Caco-2 (cell line): ENCODE measurements around the gene KRTAP10-4. TPM values are rescaled to one million over a fixed set of nuclear protein-coding genes. Genes with fewer than 3 reads are reported as not detected.
"Not testable (repeated sequence)": the region's sequence is repeated elsewhere in the genome, so short reads cannot be mapped to it uniquely, and the experiment has no call there.

Experiments
- BruUV-seq: library from RNA; stranded (reverse); fragments of 400-500 nt; replicated peaks from 2 replicates; lab custom pipeline; 2021; lab: Mats Ljungman, UMichigan
- CTCF ChIA-PET: fragments of 300-600 bp; sonication (Branson Sonifier 250); formaldehyde crosslinking; loops from one replicate; lab custom pipeline; 2022; ENCODE audit warnings: antibody characterized with exemption; lab: Charles Lee
- POLR2A ChIA-PET: fragments of 300-600 bp; sonication (Branson Sonifier 250); formaldehyde crosslinking; loops from one replicate; lab custom pipeline; 2022; ENCODE audit warnings: antibody characterized with exemption; lab: Charles Lee
- DNase-seq, 2 experiments: peaks; one replicate each; pipeline versions ENCODE4 v3.0.0 to v3.0.0-alpha.2; 2020 to 2022
- H3K27me3 ChIP-seq: replicated peaks from 2 replicates; pipeline ENCODE4 v1.6.0; 2011; ENCODE audit warnings: low read length; ENCODE audit not compliant: control insufficient read depth, insufficient read depth
- H3K36me3 ChIP-seq: 2 replicates; pipeline ENCODE4 v1.5.1; 2011; ENCODE audit warnings: low read length; ENCODE audit not compliant: control insufficient read depth, insufficient read depth
- H3K4me1 ChIP-seq: fragments of 250-450 bp; sonication (Bioruptor Pico); 2 replicates; pipeline ENCODE4 v1.5.1; 2020; ENCODE audit warnings: mild to moderate bottlenecking
- H3K4me3 ChIP-seq: 2 replicates; pipeline ENCODE4 v1.5.1; 2011; ENCODE audit warnings: low read depth, mild to moderate bottlenecking, control low read depth, low read length
- H3K9me3 ChIP-seq: fragments of 250-450 bp; sonication (Bioruptor Pico); 2 replicates; pipeline ENCODE4 v1.5.1; 2020; ENCODE audit warnings: mild to moderate bottlenecking, moderate library complexity
- H3K27ac Mint-ChIP-seq: one replicate; pipeline ENCODE4 v1.8.0; 2022; ENCODE audit warnings: mixed read lengths; ENCODE audit not compliant: unreplicated experiment
- H3K27me3 Mint-ChIP-seq: one replicate; pipeline ENCODE4 v1.8.0; 2022; ENCODE audit warnings: mixed read lengths; ENCODE audit not compliant: insufficient read depth, unreplicated experiment
- H3K36me3 Mint-ChIP-seq: one replicate; pipeline ENCODE4 v1.8.0; 2022; ENCODE audit warnings: mild to moderate bottlenecking, mixed read lengths; ENCODE audit not compliant: insufficient read depth, unreplicated experiment
- H3K4me1 Mint-ChIP-seq: one replicate; pipeline ENCODE4 v1.8.0; 2022; ENCODE audit warnings: low read depth, mixed read lengths; ENCODE audit not compliant: unreplicated experiment
- H3K4me3 Mint-ChIP-seq: one replicate; pipeline ENCODE4 v1.8.0; 2022; ENCODE audit warnings: mild to moderate bottlenecking, moderate library complexity, mixed read lengths; ENCODE audit not compliant: unreplicated experiment
- H3K9me3 Mint-ChIP-seq: one replicate; pipeline ENCODE4 v1.8.0; 2022; ENCODE audit warnings: mixed read lengths; ENCODE audit not compliant: unreplicated experiment
- intact Hi-C: fragments of 100-400 bp; cut with micrococcal nuclease; formaldehyde crosslinking; loops from one replicate; pipeline ENCODE4 v1.10.0; 2022; ENCODE audit not compliant: unreplicated experiment
- total RNA-seq: library from RNA; stranded (reverse); gene quantifications from 2 replicates; pipeline ENCODE4 v1.2.3, GENCODE V29; 2022
- TF ChIP-seq, protein P1 (sequence below), 2 experiments: fragments of 200-600 bp in 1 of 2; IDR thresholded peaks; 1 replicate in 1 of 2; 2 replicates in 1 of 2; pipeline versions ENCODE4 v1.5.1 to v1.8.0; 2011 to 2022; ENCODE audit warnings: antibody characterized with exemption in 1 of 2, control low read depth in 1 of 2, inconsistent platforms in 1 of 2, low read depth in 1 of 2, low read length in 1 of 2, mild to moderate bottlenecking in 1 of 2, moderate library complexity in 1 of 2; ENCODE audit not compliant: insufficient read depth in 1 of 2, severe bottlenecking in 1 of 2, unreplicated experiment in 1 of 2

Gene KRTAP10-4
- total RNA-seq, 1 experiment from 2014 or later: not detected

DNA sequence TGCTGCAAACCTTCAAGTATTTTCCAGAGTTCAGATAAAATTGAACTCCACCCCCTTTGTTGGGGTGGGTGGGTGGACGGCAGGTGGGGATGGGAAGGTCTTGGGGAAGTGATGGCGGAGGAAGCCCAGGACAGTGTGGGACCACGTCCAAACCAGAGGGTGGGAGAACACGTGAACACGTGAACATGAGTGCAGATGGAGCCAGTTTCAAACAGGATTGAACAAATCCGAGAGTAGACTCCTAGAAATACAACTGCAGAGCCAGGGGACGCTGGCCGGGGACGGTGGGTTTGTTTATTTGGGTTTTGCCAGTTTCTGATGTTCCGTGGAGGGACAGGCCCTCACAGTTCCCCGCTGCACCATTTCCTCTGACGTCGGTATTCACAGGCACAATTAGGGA, 25.1 kb upstream of the KRTAP10-4 start:
- intact Hi-C loops: no loop called here
- TF ChIP-seq, protein P1, sequence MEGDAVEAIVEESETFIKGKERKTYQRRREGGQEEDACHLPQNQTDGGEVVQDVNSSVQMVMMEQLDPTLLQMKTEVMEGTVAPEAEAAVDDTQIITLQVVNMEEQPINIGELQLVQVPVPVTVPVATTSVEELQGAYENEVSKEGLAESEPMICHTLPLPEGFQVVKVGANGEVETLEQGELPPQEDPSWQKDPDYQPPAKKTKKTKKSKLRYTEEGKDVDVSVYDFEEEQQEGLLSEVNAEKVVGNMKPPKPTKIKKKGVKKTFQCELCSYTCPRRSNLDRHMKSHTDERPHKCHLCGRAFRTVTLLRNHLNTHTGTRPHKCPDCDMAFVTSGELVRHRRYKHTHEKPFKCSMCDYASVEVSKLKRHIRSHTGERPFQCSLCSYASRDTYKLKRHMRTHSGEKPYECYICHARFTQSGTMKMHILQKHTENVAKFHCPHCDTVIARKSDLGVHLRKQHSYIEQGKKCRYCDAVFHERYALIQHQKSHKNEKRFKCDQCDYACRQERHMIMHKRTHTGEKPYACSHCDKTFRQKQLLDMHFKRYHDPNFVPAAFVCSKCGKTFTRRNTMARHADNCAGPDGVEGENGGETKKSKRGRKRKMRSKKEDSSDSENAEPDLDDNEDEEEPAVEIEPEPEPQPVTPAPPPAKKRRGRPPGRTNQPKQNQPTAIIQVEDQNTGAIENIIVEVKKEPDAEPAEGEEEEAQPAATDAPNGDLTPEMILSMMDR (IDR thresholded peaks at IDR 0.05; ENCODE audit: insufficient read depth in 1 of 2, low read depth in 1 of 2, low read length in 1 of 2, severe bottlenecking in 1 of 2, unreplicated experiment in 1 of 2): no peak
- Histone ChIP-seq H3K4me1 (0 out of 2 replicates have a peak, but pooled peaks cover 3% of the 10 kb centered on the region), H3K27me3 (no peaks in the 10 kb centered on the region), H3K4me3 (no peak overlapping the region), H3K36me3 (no peaks in the 10 kb centered on the region), H3K9me3 (peaks cover 6% of the 10 kb centered on the region)
- no peaks in the 10 kb centered on the region for H3K4me1 Mint-ChIP-seq
- H3K9me3 Mint-ChIP-seq: peaks cover 18% of the 10 kb centered on the region
- no peaks in the 10 kb centered on the region for H3K36me3 Mint-ChIP-seq
- ChIA-PET CTCF (no interaction called here), POLR2A (no interaction called here)
- BruUV-seq: no TSS peak
- H3K27ac Mint-ChIP-seq: no peak overlapping the region
- DNase-seq: no peak
- no peak overlapping the region for H3K4me3 Mint-ChIP-seq
- peaks cover 3% of the 10 kb centered on the region for H3K27me3 Mint-ChIP-seq

- Mint-ChIP-seq H3K27ac (no peak overlapping the region), H3K27me3 (peaks cover 3% of the 10 kb centered on the region), H3K4me3 (no peak overlapping the region), H3K36me3 (no peaks in the 10 kb centered on the region), H3K9me3 (peaks cover 18% of the 10 kb centered on the region), H3K4me1 (no peaks in the 10 kb centered on the region)
- Histone ChIP-seq H3K4me1 (0 out of 2 replicates have a peak, but pooled peaks cover 3% of the 10 kb centered on the region), H3K36me3 (no peaks in the 10 kb centered on the region), H3K9me3 (peaks cover 6% of the 10 kb centered on the region), H3K27me3 (no peaks in the 10 kb centered on the region; the same call in 1 of the 2 replicates), H3K4me3 (no peak overlapping the region)
- DNase-seq: no peak
- CTCF ChIA-PET: no interaction called here
- no TSS peak for BruUV-seq
- intact Hi-C loops: no loop called here
- POLR2A ChIA-PET: no interaction called here
- TF ChIP-seq, protein P1 (IDR thresholded peaks at IDR 0.05; ENCODE audit: insufficient read depth in 1 of 2, low read depth in 1 of 2, low read length in 1 of 2, severe bottlenecking in 1 of 2, unreplicated experiment in 1 of 2): no peak
Measured at GRCh38 chr21:44548922-44549321, 24.6 kb upstream of the KRTAP10-4 start.

- Mint-ChIP-seq H3K4me1 (no peaks in the 10 kb centered on the region), H3K36me3 (no peaks in the 10 kb centered on the region), H3K27me3 (peaks cover 3% of the 10 kb centered on the region), H3K4me3 (no peak overlapping the region), H3K27ac (no peak overlapping the region), H3K9me3 (peaks cover 18% of the 10 kb centered on the region)
- TF ChIP-seq, protein P1 (IDR thresholded peaks at IDR 0.05; ENCODE audit: insufficient read depth in 1 of 2, low read depth in 1 of 2, low read length in 1 of 2, severe bottlenecking in 1 of 2, unreplicated experiment in 1 of 2): no peak
- Histone ChIP-seq H3K4me3 (no peak overlapping the region), H3K27me3 (no peaks in the 10 kb centered on the region; the same call in 1 of the 2 replicates), H3K36me3 (no peaks in the 10 kb centered on the region), H3K9me3 (peaks cover 6% of the 10 kb centered on the region), H3K4me1 (0 out of 2 replicates have a peak, but pooled peaks cover 3% of the 10 kb centered on the region)
- POLR2A ChIA-PET: no interaction called here
- no TSS peak for BruUV-seq
- CTCF ChIA-PET: no interaction called here
- no peak for DNase-seq
- intact Hi-C loops: no loop called here
Measured at GRCh38 chr21:44549525-44550211, 23.9 kb upstream of the KRTAP10-4 start.

GRCh38 chr21:44550285-44550684, 23.2 kb upstream of the KRTAP10-4 start:
- intact Hi-C loops, H3K9me3 ChIP-seq, H3K27ac Mint-ChIP-seq, H3K4me3 Mint-ChIP-seq, H3K4me1 ChIP-seq, DNase-seq, H3K4me3 ChIP-seq, H3K36me3 Mint-ChIP-seq, H3K27me3 ChIP-seq, H3K4me1 Mint-ChIP-seq, H3K27me3 Mint-ChIP-seq, H3K36me3 ChIP-seq, POLR2A ChIA-PET, BruUV-seq: not testable (repeated sequence)
- H3K9me3 Mint-ChIP-seq: peaks cover 18% of the 10 kb centered on the region
- CTCF ChIA-PET: interaction anchor here (0.7 kb wide), 1 partner anchor 77 kb away, joined by 3 read pairs; no protein-coding TSS in a partner anchor
